A549 treated with RU486 at 1 μM for 4 hours (cell line): ENCODE results near the gene UCHL1. TPM values are rescaled to one million over a fixed set of nuclear protein-coding genes. Genes with fewer than 3 reads are reported as not detected.

Source experiments
- total RNA-seq: library from RNA; stranded (reverse); fragments of 200-300 nt; extraction: Qiagen RNA extraction; gene quantifications from 5 replicates; pipeline ENCODE4 v1.2.3, GENCODE V29; 2022; ENCODE audit warnings: low read depth

The UCHL1 gene
- total RNA-seq: 927 to 1,032 TPM (median 975 TPM) in 5 replicates

DNA sequence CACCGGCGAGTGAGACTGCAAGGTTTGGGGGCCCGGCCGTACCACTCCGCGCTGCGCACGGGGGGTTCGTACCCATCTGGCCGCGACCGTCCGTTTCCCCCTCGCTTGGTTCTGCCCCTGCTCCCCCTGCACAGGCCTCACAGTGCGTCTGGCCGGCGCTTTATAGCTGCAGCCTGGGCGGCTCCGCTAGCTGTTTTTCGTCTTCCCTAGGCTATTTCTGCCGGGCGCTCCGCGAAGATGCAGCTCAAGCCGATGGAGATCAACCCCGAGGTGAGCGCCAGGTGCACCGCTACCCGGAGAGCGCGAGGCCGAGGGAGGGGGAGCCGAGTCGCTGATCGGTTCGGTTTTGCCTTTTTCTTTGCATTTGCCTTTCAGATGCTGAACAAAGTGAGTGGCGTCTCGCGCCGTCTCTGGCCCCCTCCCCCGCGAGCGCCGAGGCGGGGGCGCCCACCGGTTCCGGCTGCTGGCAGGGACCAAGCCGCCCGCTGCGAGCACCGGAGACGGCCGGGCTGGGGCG, at the start of gene UCHL1:
UCHL1 (plus strand) TSS at position 189 of the 517 bp plus-strand sequence; CDS start at position 238, 49 bp downstream.

DNA sequence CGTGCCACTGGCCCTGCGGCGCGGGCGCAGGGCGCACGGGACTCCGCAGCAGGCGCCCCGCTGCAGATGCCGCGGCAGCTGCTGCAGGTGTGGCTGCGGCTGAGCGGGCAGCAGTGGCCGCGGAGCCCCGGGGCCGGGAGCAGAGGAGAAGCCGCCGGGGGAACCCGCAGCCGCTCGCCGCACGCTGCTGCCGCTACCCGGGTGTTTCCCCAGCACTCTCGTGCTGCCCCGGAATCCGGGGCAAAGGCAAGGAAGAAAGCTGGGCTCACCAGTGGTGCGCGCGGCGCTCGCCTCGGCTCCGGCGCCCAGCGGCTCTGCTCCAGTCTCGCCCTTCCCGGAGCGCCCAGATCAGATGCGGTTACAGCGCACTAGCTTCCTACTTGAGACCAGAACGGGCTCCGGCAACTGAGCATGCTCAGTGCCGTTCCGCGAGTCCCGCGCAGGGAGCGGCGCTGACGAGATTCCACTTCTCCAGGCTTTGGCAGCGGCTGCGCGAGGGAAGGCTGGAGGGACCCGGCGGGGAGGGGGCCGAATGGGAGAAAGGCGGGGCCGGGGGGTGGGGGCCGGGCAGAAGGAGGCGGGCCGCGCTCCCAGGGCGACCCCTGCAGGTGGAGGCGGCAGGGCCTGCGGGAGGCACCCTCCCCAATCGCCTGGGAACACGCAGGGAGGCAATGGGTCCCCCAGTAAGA, 42.4 kb upstream of the UCHL1 start, which contains the start of gene APBB2:
APBB2 (minus strand) TSS at position 407 of the 689 bp plus-strand sequence. CDS start 181,288 bp downstream, outside the sequence.

Other genes with a start within 250 kb of the UCHL1 start
- 6.6 to 10.6 TPM (median 9.6 TPM) in 5 replicates for gene APBB2, start 42.4 kb upstream of the UCHL1 start, total RNA-seq